Measurements from ENCODE around the gene PIP4K2A.

PIP4K2A gene

GRCh38 chr10:22623633-22624253, 90.6 kb downstream of the PIP4K2A start:
- H3K27ac ChIP-seq: no peak overlapping the region
- TF ChIP-seq CTCF (conservative IDR thresholded peaks at IDR 0.05): no peak
- no peak for TF ChIP-seq ZFX (IDR thresholded peaks at IDR 0.05)

GRCh38 chr10:22622242-22622806, 92.1 kb downstream of the PIP4K2A start:
- H3K27ac ChIP-seq: no peak overlapping the region
- no peak for TF ChIP-seq ZFX (IDR thresholded peaks at IDR 0.05)
- TF ChIP-seq CTCF (conservative IDR thresholded peaks at IDR 0.05): no peak

- H3K27ac ChIP-seq: no peak overlapping the region
Measured at GRCh38 chr10:22621726-22622125, 92.7 kb downstream of the PIP4K2A start.

GRCh38 chr10:22620929-22621328, 93.4 kb downstream of the PIP4K2A start:
- no peak overlapping the region for H3K27ac ChIP-seq
- TF ChIP-seq CTCF (conservative IDR thresholded peaks at IDR 0.05) (no peak), ZFX (IDR thresholded peaks at IDR 0.05) (no peak)

More at GRCh38 chr10:22621726-22622125, 92.7 kb downstream of the PIP4K2A start:
- no peak for TF ChIP-seq CTCF (conservative IDR thresholded peaks at IDR 0.05)
- TF ChIP-seq ZFX (IDR thresholded peaks at IDR 0.05): no peak

- TF ChIP-seq ZFX (IDR thresholded peaks at IDR 0.05): no peak
- TF ChIP-seq CTCF (conservative IDR thresholded peaks at IDR 0.05): no peak
- no peak overlapping the region for H3K27ac ChIP-seq
Measured at GRCh38 chr10:22620140-22620857, 94.1 kb downstream of the PIP4K2A start.

GRCh38 chr10:22619101-22619500, 95.3 kb downstream of the PIP4K2A start:
- TF ChIP-seq ZFX (IDR thresholded peaks at IDR 0.05): no peak
- no peak for TF ChIP-seq CTCF (conservative IDR thresholded peaks at IDR 0.05)
- H3K27ac ChIP-seq: no peak overlapping the region
